Hepatocyte (in vitro differentiated cells): ENCODE measurements around the gene SH3RF3.

Source experiments
- CTCF ChIP-seq: fragments of 200-600 bp; sonication (generic); IDR thresholded peaks from 2 replicates; pipeline ENCODE4 v1.5.1; 2016; ENCODE audit warnings: antibody characterized with exemption, mild to moderate bottlenecking; ENCODE audit not compliant: poor library complexity
- EZH2phosphoT487 ChIP-seq: fragments of 200-600 bp; sonication (generic); IDR thresholded peaks from one replicate; pipeline ENCODE4 v1.6.1; 2018; ENCODE audit warnings: antibody characterized with exemption, mild to moderate bottlenecking, low read depth, moderate library complexity; ENCODE audit not compliant: unreplicated experiment, severe bottlenecking

- TF ChIP-seq CTCF (no peak), EZH2phosphoT487 (no peak)
These were observed 210.5 kb downstream of the SH3RF3 start for GRCh38 chr2:109339519-109339966.
